ENCODE data around the gene PRMT7. TPM values are rescaled to one million over a fixed set of nuclear protein-coding genes. Genes with fewer than 3 reads are reported as not detected.
A peak's percentile ranks its signal among the peaks of the same experiment; 100 is the strongest.

PRMT7 gene
- total and polyA plus RNA-seq, 2 of the 8 experiments (the other 6 are each of a cell fraction or from before 2014, with no cell fraction given): 48.2 to 49.3 TPM

GRCh38 chr16:68368301-68368888 lies 57.6 kb downstream of the PRMT7 start:
- H3K4me1 ChIP-seq (replicated peaks in 1 of 4; ENCODE audit: control insufficient read depth in 3 of 4, insufficient read depth in 4 of 4, low read length in 3 of 4): peaks cover 0 to 3% (median under 1%) of the 10 kb centered on the region in 4 experiments; a peak in 3 of 7 replicates
- H3K36me3 ChIP-seq (ENCODE audit: control insufficient read depth in 2 of 4, insufficient read depth in 4 of 4, low read length in 3 of 4): no peaks in the 10 kb centered on the region
- H3K79me1 ChIP-seq (ENCODE audit: low read depth, low read length): no peaks in the 10 kb centered on the region
- no peaks in the 10 kb centered on the region for H3K27me3 ChIP-seq (replicated peaks in 1 of 4; ENCODE audit: control insufficient read depth in 3 of 4, extremely low read depth in 1 of 4, insufficient read depth in 3 of 4, low read length in 3 of 4)
- H2BK20ac ChIP-seq (ENCODE audit: low read length): no peak overlapping the region
- CTCF ChIA-PET (ENCODE audit: partially characterized antibody): interaction anchor here (0.7 to 14.3 kb wide), 17 partner anchors 8 to 153 kb away, joined by 3 to 221 read pairs (median 5); partner anchors contain the start of gene SMPD3
- H4K91ac ChIP-seq (replicated peaks; ENCODE audit: insufficient read length, low read length): no peak overlapping the region
- no peak overlapping the region for H3K27ac ChIP-seq (ENCODE audit: low read depth, low read length)
- FAIRE-seq (no peak), DNase-seq (ENCODE audit: low read depth in 1 of 2, low spot score in 2 of 2) (no peak)
- no peak for TF ChIP-seq RNF2 (IDR thresholded peaks at IDR 0.05; ENCODE audit: borderline replicate concordance, low read depth, low read length, missing control alignments, poor library complexity, severe bottlenecking)
- no peak for TF ChIP-seq ASH2L (IDR thresholded peaks at IDR 0.05; ENCODE audit: low read length)
- TF ChIP-seq HDAC2 (IDR thresholded peaks at IDR 0.05; ENCODE audit: borderline replicate concordance in 1 of 2, low read depth in 2 of 2, low read length in 2 of 2): no peak
- no peak for TF ChIP-seq BCL11A (IDR thresholded peaks at IDR 0.05; ENCODE audit: low read depth in 2 of 2, low read length in 2 of 2)
- no peak for TF ChIP-seq SP2 (IDR thresholded peaks at IDR 0.05; ENCODE audit: low read length)
- no peak for TF ChIP-seq HDAC6 (IDR thresholded peaks at IDR 0.05; ENCODE audit: low read depth, low read length)
- TF ChIP-seq CHD2 (IDR thresholded peaks at IDR 0.05; ENCODE audit: low read length): no peak
- TF ChIP-seq POLR2AphosphoS5 (IDR thresholded peaks at IDR 0.05; ENCODE audit: low read depth, low read length): no peak
- no peak for TF ChIP-seq JUN (IDR thresholded peaks at IDR 0.05; ENCODE audit: low read depth, low read length)
- no peak for TF ChIP-seq BRCA1 (IDR thresholded peaks at IDR 0.05; ENCODE audit: low read depth, low read length)
- no peak overlapping the region for H2AFZ ChIP-seq (ENCODE audit: low read length)
- H3K14ac ChIP-seq (ENCODE audit: insufficient read length): no peak overlapping the region
- H3K18ac ChIP-seq (ENCODE audit: extremely low read depth, low read length): no peak overlapping the region
- H2AK5ac ChIP-seq (ENCODE audit: low read depth, low read length): no peak overlapping the region
- no peaks in the 10 kb centered on the region for H3K9me3 ChIP-seq (ENCODE audit: insufficient read depth in 2 of 2, low read depth in 1 of 2, low read length in 1 of 2)
- 76% methylated on average over 9 of the region's 12 CpGs; no CpG with 5 or more reads in 1 of the 2 experiments for WGBS, 2 experiments (ENCODE audit: extremely low coverage in 1 of 2, insufficient coverage in 1 of 2, insufficient read length in 1 of 2, insufficient replicate concordance in 2 of 2, low coverage in 1 of 2, low lambda C conversion rate in 2 of 2, missing lambda C conversion rate in 1 of 2)
- no peak overlapping the region; the same call in 1 of the 2 replicates for H4K8ac ChIP-seq (ENCODE audit: extremely low read depth, insufficient read depth, low read length)
- peak overlapping the region; percentile 61; the same call in 1 of the 2 replicates for H2BK15ac ChIP-seq (ENCODE audit: low read length)
- H4K5ac ChIP-seq (ENCODE audit: insufficient read length, low read depth, low read length): no peak overlapping the region
- no peak overlapping the region for H3K9ac ChIP-seq (replicated peaks in 1 of 4; ENCODE audit: extremely low read depth in 1 of 4, low read depth in 3 of 4, low read length in 3 of 4)
- no peak overlapping the region for H3K4me2 ChIP-seq (ENCODE audit: insufficient read depth in 1 of 2, low read depth in 2 of 2, low read length in 2 of 2)
- no peak overlapping the region for H2BK5ac ChIP-seq (ENCODE audit: low read depth, low read length)
- no peak overlapping the region for H3K56ac ChIP-seq (replicated peaks; ENCODE audit: insufficient read length, low read depth, low read length)
- no peak overlapping the region for H3K23ac ChIP-seq (ENCODE audit: insufficient read length)
- H3K79me2 ChIP-seq (ENCODE audit: control insufficient read depth in 1 of 2, insufficient read depth in 2 of 2, low read length in 2 of 2): no peaks in the 10 kb centered on the region
- no peak overlapping the region for H3K4ac ChIP-seq (replicated peaks; ENCODE audit: insufficient read length, low read depth, low read length)
- POLR2A ChIA-PET (ENCODE audit: partially characterized antibody): interaction anchor here (1.1 to 1.6 kb wide), 4 partner anchors 9 to 30 kb away, joined by 3 to 6 read pairs (median 6); no protein-coding TSS in a partner anchor
- H3K4me3 ChIP-seq (ENCODE audit: extremely low read depth in 1 of 4, insufficient read depth in 2 of 4, low read depth in 3 of 4, low read length in 4 of 4): no peak overlapping the region
- no peaks in the 10 kb centered on the region for H3K23me2 ChIP-seq (ENCODE audit: low read depth, low read length)
- H4K20me1 ChIP-seq (replicated peaks in 1 of 2; ENCODE audit: control insufficient read depth in 1 of 2, insufficient read depth in 2 of 2, low read length in 2 of 2): no peaks in the 10 kb centered on the region
- H2BK120ac ChIP-seq (replicated peaks; ENCODE audit: low read depth, low read length): no peak overlapping the region
- no peak overlapping the region for H2BK12ac ChIP-seq (ENCODE audit: low read depth, low read length)
